ENCODE data around the gene KIF2A.

DNA sequence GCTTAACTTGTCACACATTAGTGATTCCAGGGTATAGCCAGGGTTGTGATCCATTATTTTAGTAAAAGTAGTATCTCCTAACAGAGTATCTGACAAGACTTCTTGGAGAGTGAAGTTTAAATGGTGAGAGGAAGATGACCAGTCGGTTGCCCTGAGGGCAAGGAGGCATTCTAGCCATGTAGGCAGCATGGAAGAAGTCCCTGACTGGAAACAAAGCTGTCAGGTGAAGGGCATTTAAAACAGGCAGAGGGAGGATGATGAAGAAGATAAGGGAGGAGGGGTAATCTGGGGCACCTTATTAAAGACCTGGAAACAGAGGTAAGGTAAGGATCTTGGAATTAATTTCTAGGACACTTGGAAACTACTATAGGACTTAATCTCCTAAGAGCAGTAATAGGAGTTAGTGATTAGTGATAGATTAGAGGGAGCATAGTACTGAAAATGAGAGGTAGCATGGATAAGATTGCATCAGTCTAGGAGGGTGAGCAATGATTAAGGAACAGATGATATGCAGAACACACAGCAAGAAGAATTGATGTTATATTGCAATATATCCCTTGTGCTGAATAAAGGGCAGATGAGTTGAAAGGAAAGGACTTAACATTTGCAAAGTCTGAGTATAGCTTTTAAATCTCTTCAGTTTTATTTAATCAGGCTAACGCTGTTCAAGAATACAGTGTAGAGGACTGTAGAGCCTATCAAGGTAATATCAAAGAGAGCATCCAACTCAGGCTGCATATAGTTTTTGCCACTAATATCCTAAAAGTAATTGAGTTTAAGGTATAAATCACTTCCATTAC, 9.6 kb downstream of the KIF2A start:
- TF ChIP-seq CTCF (IDR thresholded peaks at IDR 0.05; ENCODE audit: borderline replicate concordance, extremely low read depth, low read length, poor library complexity, severe bottlenecking) = no peak
- no peak for TF ChIP-seq EZH2 (IDR thresholded peaks at IDR 0.05; ENCODE audit: borderline replicate concordance, low read depth, low read length, severe bottlenecking)
